NT2/D1 (cell line): ENCODE data around the gene REEP5.
"Not testable (repeated sequence)": the region's sequence is repeated elsewhere in the genome, so short reads cannot be mapped to it uniquely, and the experiment has no call there.

Experiments used
- SUZ12 ChIP-seq: IDR thresholded peaks from 2 replicates; pipeline ENCODE4 v1.6.1; 2011; ENCODE audit not compliant: insufficient read length, insufficient read depth; ENCODE audit errors: extremely low read depth
- YY1 ChIP-seq: IDR thresholded peaks from 2 replicates; pipeline ENCODE4 v1.6.1; 2011; ENCODE audit not compliant: insufficient read length, insufficient read depth
- ZNF274 ChIP-seq: IDR thresholded peaks from 2 replicates; pipeline ENCODE4 v1.6.1; 2011; ENCODE audit warnings: mild to moderate bottlenecking, low read depth, low read length

GRCh38 chr5:112963374-112963733 lies 41.3 kb upstream of the REEP5 start:
- not testable (repeated sequence) for TF ChIP-seq SUZ12, YY1, ZNF274
